ENCODE measurements around the gene HBD. TPM values are rescaled to one million over a fixed set of nuclear protein-coding genes. Genes with fewer than 3 reads are reported as not detected.

The HBD gene
- total RNA-seq, 1 experiment from 2014 or later = not detected

GRCh38 chr11:5240056-5240455 lies 5.8 kb upstream of the HBD start:
- DNase-seq (ENCODE audit: low read depth) = no peak
- in situ Hi-C loops (cut with HindIII; ENCODE audit: low pct_unique_long_range_greater_than_20kb, low sequenced_read_pairs) = no loop called here

- DNase-seq (ENCODE audit: low read depth) = no peak
- in situ Hi-C loops (cut with HindIII; ENCODE audit: low pct_unique_long_range_greater_than_20kb, low sequenced_read_pairs) = no loop called here
These were observed 4.8 kb upstream of the HBD start for GRCh38 chr11:5239046-5239445.

- in situ Hi-C loops (cut with HindIII; ENCODE audit: low pct_unique_long_range_greater_than_20kb, low sequenced_read_pairs) = no loop called here
- no peak for DNase-seq (ENCODE audit: low read depth)
These were observed 4.2 kb upstream of the HBD start for GRCh38 chr11:5238486-5238885.

GRCh38 chr11:5237420-5237819 lies 3.1 kb upstream of the HBD start:
- DNase-seq (ENCODE audit: low read depth) = no peak
- in situ Hi-C loops (cut with HindIII; ENCODE audit: low pct_unique_long_range_greater_than_20kb, low sequenced_read_pairs) = no loop called here

GRCh38 chr11:5235364-5236095 lies 1.2 kb upstream of the HBD start:
- in situ Hi-C loops (cut with HindIII; ENCODE audit: low pct_unique_long_range_greater_than_20kb, low sequenced_read_pairs) = no loop called here
- DNase-seq (ENCODE audit: low read depth) = no peak

GRCh38 chr11:5233307-5233706 lies 976 bp downstream of the HBD start:
- no peak for DNase-seq (ENCODE audit: low read depth)
- in situ Hi-C loops (cut with HindIII; ENCODE audit: low pct_unique_long_range_greater_than_20kb, low sequenced_read_pairs) = no loop called here

- in situ Hi-C loops (cut with HindIII; ENCODE audit: low pct_unique_long_range_greater_than_20kb, low sequenced_read_pairs) = no loop called here
These were observed 1.5 kb downstream of the HBD start for GRCh38 chr11:5232821-5233220.

GRCh38 chr11:5232176-5232575 lies 2.1 kb downstream of the HBD start:
- DNase-seq (ENCODE audit: low read depth) = no peak
- in situ Hi-C loops (cut with HindIII; ENCODE audit: low pct_unique_long_range_greater_than_20kb, low sequenced_read_pairs) = no loop called here

More at GRCh38 chr11:5232821-5233220, 1.5 kb downstream of the HBD start:
- DNase-seq (ENCODE audit: low read depth) = no peak

- in situ Hi-C loops (cut with HindIII; ENCODE audit: low pct_unique_long_range_greater_than_20kb, low sequenced_read_pairs) = no loop called here
- no peak for DNase-seq (ENCODE audit: low read depth)
These were observed 3.2 kb downstream of the HBD start for GRCh38 chr11:5231111-5231510.

GRCh38 chr11:5230266-5230665 lies 4.0 kb downstream of the HBD start:
- DNase-seq (ENCODE audit: low read depth) = no peak

GRCh38 chr11:5229796-5230195 lies 4.5 kb downstream of the HBD start:
- in situ Hi-C loops (cut with HindIII; ENCODE audit: low pct_unique_long_range_greater_than_20kb, low sequenced_read_pairs) = no loop called here
- no peak for DNase-seq (ENCODE audit: low read depth)

More at GRCh38 chr11:5230266-5230665, 4.0 kb downstream of the HBD start:
- in situ Hi-C loops (cut with HindIII; ENCODE audit: low pct_unique_long_range_greater_than_20kb, low sequenced_read_pairs) = no loop called here

GRCh38 chr11:5229356-5229755 lies 4.9 kb downstream of the HBD start:
- DNase-seq (ENCODE audit: low read depth) = no peak
- in situ Hi-C loops (cut with HindIII; ENCODE audit: low pct_unique_long_range_greater_than_20kb, low sequenced_read_pairs) = no loop called here

GRCh38 chr11:5228124-5228523 lies 6.2 kb downstream of the HBD start:
- in situ Hi-C loops (cut with HindIII; ENCODE audit: low pct_unique_long_range_greater_than_20kb, low sequenced_read_pairs) = no loop called here
- no peak for DNase-seq (ENCODE audit: low read depth)

GRCh38 chr11:5227681-5228080 lies 6.6 kb downstream of the HBD start:
- no peak for DNase-seq (ENCODE audit: low read depth)
- in situ Hi-C loops (cut with HindIII; ENCODE audit: low pct_unique_long_range_greater_than_20kb, low sequenced_read_pairs) = no loop called here

- in situ Hi-C loops (cut with HindIII; ENCODE audit: low pct_unique_long_range_greater_than_20kb, low sequenced_read_pairs) = no loop called here
- no peak for DNase-seq (ENCODE audit: low read depth)
These were observed 7.5 kb downstream of the HBD start, which contains the start of gene HBB for GRCh38 chr11:5226732-5227310. Gene HBB, minus strand, starts transcription at chr11:5227071. Its CDS starts 50 bp downstream, at chr11:5227021.

- no peak for DNase-seq (ENCODE audit: low read depth)
- in situ Hi-C loops (cut with HindIII; ENCODE audit: low pct_unique_long_range_greater_than_20kb, low sequenced_read_pairs) = no loop called here
These were observed 8.8 kb downstream of the HBD start for GRCh38 chr11:5225480-5225871.

GRCh38 chr11:5224538-5225479 lies 9.5 kb downstream of the HBD start:
- in situ Hi-C loops (cut with HindIII; ENCODE audit: low pct_unique_long_range_greater_than_20kb, low sequenced_read_pairs) = no loop called here
- no peak for DNase-seq (ENCODE audit: low read depth)

GRCh38 chr11:5223686-5224085 lies 10.6 kb downstream of the HBD start:
- in situ Hi-C loops (cut with HindIII; ENCODE audit: low pct_unique_long_range_greater_than_20kb, low sequenced_read_pairs) = no loop called here

GRCh38 chr11:5223146-5223545 lies 11.1 kb downstream of the HBD start:
- in situ Hi-C loops (cut with HindIII; ENCODE audit: low pct_unique_long_range_greater_than_20kb, low sequenced_read_pairs) = no loop called here
- DNase-seq (ENCODE audit: low read depth) = no peak

More at GRCh38 chr11:5223686-5224085, 10.6 kb downstream of the HBD start:
- no peak for DNase-seq (ENCODE audit: low read depth)
